ENCODE data around the gene RHOC.

RHOC gene

GRCh38 chr1:112693821-112694220 is 13.1 kb downstream of the RHOC start (continued):
- TF ChIP-seq, protein P1, sequence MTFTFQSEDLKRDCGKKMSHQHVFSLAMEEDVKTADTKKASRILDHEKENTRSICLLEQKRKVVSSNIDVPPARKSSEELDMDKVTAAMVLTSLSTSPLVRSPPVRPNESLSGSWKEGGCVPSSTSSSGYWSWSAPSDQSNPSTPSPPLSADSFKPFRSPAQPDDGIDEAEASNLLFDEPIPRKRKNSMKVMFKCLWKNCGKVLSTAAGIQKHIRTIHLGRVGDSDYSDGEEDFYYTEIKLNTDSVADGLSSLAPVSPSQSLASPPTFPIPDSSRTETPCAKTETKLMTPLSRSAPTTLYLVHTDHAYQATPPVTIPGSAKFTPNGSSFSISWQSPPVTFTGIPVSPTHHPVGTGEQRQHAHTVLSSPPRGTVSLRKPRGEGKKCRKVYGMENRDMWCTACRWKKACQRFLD (tag by site-specific recombination; IDR thresholded peaks at IDR 0.05), result no peak
- TF ChIP-seq ZNF585B (tag by site-specific recombination; IDR thresholded peaks at IDR 0.05), result no peak

DNA sequence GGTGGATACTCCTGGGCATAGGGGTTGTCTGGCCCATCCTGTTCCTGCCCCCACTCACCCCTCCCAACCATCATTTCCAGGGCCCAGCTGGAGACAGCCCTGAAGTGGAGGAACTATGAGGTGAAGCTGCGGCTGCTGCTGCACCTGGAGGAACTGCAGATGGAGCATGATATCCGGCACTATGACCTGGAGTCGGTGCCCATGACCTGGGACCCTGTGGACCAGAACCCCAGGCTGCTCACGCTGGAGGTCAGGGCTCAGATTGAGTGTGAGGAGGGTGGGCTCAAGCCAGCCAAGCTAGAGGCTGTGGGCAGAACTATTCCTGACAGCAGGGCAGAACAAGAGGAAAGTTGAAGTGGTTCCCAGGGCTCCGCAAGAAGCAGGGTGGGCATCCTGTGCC is 14.2 kb downstream of the RHOC start:
- ChIA-PET POLR2A (no interaction called here), CTCF (interaction anchor here (1.2 kb wide), 1 partner anchor 19 kb away, joined by 4 read pairs; the partner anchor contains the start of gene MOV10)
- TF ChIP-seq GLI4 (tag by site-specific recombination; IDR thresholded peaks at IDR 0.05) (no peak), ZNF398 (tag by site-specific recombination; IDR thresholded peaks at IDR 0.05) (no peak), EGR2 (tag by site-specific recombination; IDR thresholded peaks at IDR 0.05; ENCODE audit: low read depth) (no peak), ZNF426 (tag by site-specific recombination; IDR thresholded peaks at IDR 0.05) (no peak), HOXD13 (CRISPR knock-in tag; IDR thresholded peaks at IDR 0.05; ENCODE audit: borderline replicate concordance) (no peak), ZBTB20 (tag by site-specific recombination; IDR thresholded peaks at IDR 0.05) (no peak), ZNF362 (tag by site-specific recombination; IDR thresholded peaks at IDR 0.05) (no peak), ZNF394 (tag by site-specific recombination; IDR thresholded peaks at IDR 0.05; ENCODE audit: borderline replicate concordance) (no peak), KLF7 (tag by site-specific recombination; IDR thresholded peaks at IDR 0.05; ENCODE audit: borderline replicate concordance) (no peak), ZNF654 (tag by site-specific recombination; IDR thresholded peaks at IDR 0.05; ENCODE audit: low read depth) (no peak), ZBTB6 (tag by site-specific recombination; IDR thresholded peaks at IDR 0.05) (no peak), ZNF23 (tag by site-specific recombination; IDR thresholded peaks at IDR 0.05; ENCODE audit: borderline replicate concordance) (no peak), ZNF19 (tag by site-specific recombination; IDR thresholded peaks at IDR 0.05; ENCODE audit: low read depth) (no peak)
- TF ChIP-seq, protein P2, sequence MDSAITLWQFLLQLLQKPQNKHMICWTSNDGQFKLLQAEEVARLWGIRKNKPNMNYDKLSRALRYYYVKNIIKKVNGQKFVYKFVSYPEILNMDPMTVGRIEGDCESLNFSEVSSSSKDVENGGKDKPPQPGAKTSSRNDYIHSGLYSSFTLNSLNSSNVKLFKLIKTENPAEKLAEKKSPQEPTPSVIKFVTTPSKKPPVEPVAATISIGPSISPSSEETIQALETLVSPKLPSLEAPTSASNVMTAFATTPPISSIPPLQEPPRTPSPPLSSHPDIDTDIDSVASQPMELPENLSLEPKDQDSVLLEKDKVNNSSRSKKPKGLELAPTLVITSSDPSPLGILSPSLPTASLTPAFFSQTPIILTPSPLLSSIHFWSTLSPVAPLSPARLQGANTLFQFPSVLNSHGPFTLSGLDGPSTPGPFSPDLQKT (IDR thresholded peaks at IDR 0.05; ENCODE audit: borderline replicate concordance, low read depth, low read length), result no peak
- Histone ChIP-seq H3K9me3 (ENCODE audit: control insufficient read depth, insufficient read depth, low read depth, low read length) (no peaks in the 10 kb centered on the region), H3K4me1 (ENCODE audit: control insufficient read depth, insufficient read depth, low read length) (no peaks in the 10 kb centered on the region), H3K27ac (ENCODE audit: extremely low read depth, low read depth, low read length) (no peak overlapping the region), H3K4me3 (ENCODE audit: low read depth, low read length) (no peak overlapping the region), H3K36me3 (ENCODE audit: control insufficient read depth in 2 of 2, insufficient read depth in 1 of 2, low read length in 2 of 2) (peaks cover 24 to 98% of the 10 kb centered on the region in 2 experiments; a peak in 2 of 3 replicates)

DNA sequence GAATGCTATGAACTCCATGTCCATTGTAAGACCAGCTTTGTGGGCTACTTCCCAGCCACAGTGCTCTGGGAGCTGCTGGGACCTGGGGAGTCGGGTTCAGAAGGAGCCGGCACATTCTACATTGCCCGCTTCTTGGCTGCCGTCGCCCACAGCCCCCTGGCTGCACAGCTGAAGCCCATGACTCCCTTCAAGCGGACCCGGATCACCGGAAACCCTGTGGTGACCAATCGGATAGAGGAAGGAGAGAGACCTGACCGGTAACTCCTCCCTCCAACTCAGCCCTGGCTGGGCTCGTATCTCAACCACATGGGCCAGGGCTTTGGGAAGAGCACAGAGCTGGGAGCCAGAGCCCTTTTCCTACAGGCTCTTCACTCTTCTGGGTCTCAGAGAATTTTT is 17.1 kb downstream of the RHOC start:
- peaks cover 17 to 73% of the 10 kb centered on the region in 2 experiments; a peak in 2 of 3 replicates for H3K36me3 ChIP-seq (ENCODE audit: control insufficient read depth in 2 of 2, insufficient read depth in 1 of 2, low read length in 2 of 2)
- H3K4me3 ChIP-seq (ENCODE audit: low read depth, low read length), result no peak overlapping the region
- POLR2A ChIA-PET, result interaction anchor here (1.5 kb wide), 1 partner anchor 14 kb away, joined by 4 read pairs; no protein-coding TSS in a partner anchor
- no peaks in the 10 kb centered on the region for H3K4me1 ChIP-seq (ENCODE audit: control insufficient read depth, insufficient read depth, low read length)
- H3K27ac ChIP-seq (ENCODE audit: extremely low read depth, low read depth, low read length), result no peak overlapping the region
- CTCF ChIA-PET, result interaction anchor here (1.4 to 1.7 kb wide), 2 partner anchors 10 to 16 kb away, joined by 5 to 6 read pairs; partner anchors contain the start of gene MOV10
- TF ChIP-seq ZBTB17 (tag by site-specific recombination; IDR thresholded peaks at IDR 0.05), result no peak
- TF ChIP-seq, protein P3, sequence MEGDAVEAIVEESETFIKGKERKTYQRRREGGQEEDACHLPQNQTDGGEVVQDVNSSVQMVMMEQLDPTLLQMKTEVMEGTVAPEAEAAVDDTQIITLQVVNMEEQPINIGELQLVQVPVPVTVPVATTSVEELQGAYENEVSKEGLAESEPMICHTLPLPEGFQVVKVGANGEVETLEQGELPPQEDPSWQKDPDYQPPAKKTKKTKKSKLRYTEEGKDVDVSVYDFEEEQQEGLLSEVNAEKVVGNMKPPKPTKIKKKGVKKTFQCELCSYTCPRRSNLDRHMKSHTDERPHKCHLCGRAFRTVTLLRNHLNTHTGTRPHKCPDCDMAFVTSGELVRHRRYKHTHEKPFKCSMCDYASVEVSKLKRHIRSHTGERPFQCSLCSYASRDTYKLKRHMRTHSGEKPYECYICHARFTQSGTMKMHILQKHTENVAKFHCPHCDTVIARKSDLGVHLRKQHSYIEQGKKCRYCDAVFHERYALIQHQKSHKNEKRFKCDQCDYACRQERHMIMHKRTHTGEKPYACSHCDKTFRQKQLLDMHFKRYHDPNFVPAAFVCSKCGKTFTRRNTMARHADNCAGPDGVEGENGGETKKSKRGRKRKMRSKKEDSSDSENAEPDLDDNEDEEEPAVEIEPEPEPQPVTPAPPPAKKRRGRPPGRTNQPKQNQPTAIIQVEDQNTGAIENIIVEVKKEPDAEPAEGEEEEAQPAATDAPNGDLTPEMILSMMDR (tag by site-specific recombination; IDR thresholded peaks at IDR 0.05), result no peak
- TF ChIP-seq ZNF174 (tag by site-specific recombination; IDR thresholded peaks at IDR 0.05), result no peak
- no peak for TF ChIP-seq ZNF132 (tag by site-specific recombination; IDR thresholded peaks at IDR 0.05; ENCODE audit: borderline replicate concordance)
- TF ChIP-seq ZNF792 (tag by site-specific recombination; IDR thresholded peaks at IDR 0.05), result no peak
- H3K9me3 ChIP-seq (ENCODE audit: control insufficient read depth, insufficient read depth, low read depth, low read length), result no peaks in the 10 kb centered on the region

Measured in HEK293 (cell line).